KMS-11 (cell line): ENCODE data around the gene PTGDR2.
A peak's percentile ranks its signal among the peaks of the same experiment; 100 is the strongest.

Experiments used
- H2AFZ ChIP-seq: fragments of 200-600 bp; sonication (generic); 2 replicates; pipeline ENCODE4 v1.6.1; 2016; ENCODE audit warnings: antibody characterized with exemption, mixed run types, low read depth
- H3K27ac ChIP-seq: fragments of 200-600 bp; sonication (generic); 2 replicates; pipeline ENCODE4 v1.6.1; 2016; ENCODE audit warnings: mild to moderate bottlenecking, mixed run types
- H3K27me3 ChIP-seq: fragments of 200-600 bp; sonication (generic); 2 replicates; pipeline ENCODE4 v1.6.1; 2017; ENCODE audit warnings: mild to moderate bottlenecking, low read depth, mixed run types, moderate library complexity; ENCODE audit not compliant: insufficient read depth
- H3K36me3 ChIP-seq: fragments of 200-600 bp; sonication (generic); 2 replicates; pipeline ENCODE4 v1.6.1; 2017; ENCODE audit warnings: mild to moderate bottlenecking, mixed run types; ENCODE audit not compliant: insufficient read depth
- H3K4me1 ChIP-seq: fragments of 200-600 bp; sonication (generic); 2 replicates; pipeline ENCODE4 v1.6.1; 2016; ENCODE audit warnings: mild to moderate bottlenecking, low read depth, mixed run types; ENCODE audit not compliant: poor library complexity, severe bottlenecking
- H3K4me2 ChIP-seq: fragments of 200-600 bp; sonication (generic); 2 replicates; pipeline ENCODE4 v1.7.0; 2016; ENCODE audit warnings: mild to moderate bottlenecking, mixed run types
- H3K4me3 ChIP-seq: fragments of 200-600 bp; sonication (generic); IDR thresholded peaks from 2 replicates; pipeline ENCODE4 v1.6.1; 2017; ENCODE audit warnings: low read depth, low read length, mixed read lengths; ENCODE audit not compliant: insufficient read depth
- H3K79me2 ChIP-seq: fragments of 200-600 bp; sonication (generic); 2 replicates; pipeline ENCODE4 v1.6.1; 2016; ENCODE audit warnings: low read depth, mixed run types; ENCODE audit not compliant: insufficient read depth
- H3K9ac ChIP-seq: fragments of 200-600 bp; sonication (generic); 2 replicates; pipeline ENCODE4 v1.6.1; 2016; ENCODE audit warnings: mild to moderate bottlenecking, mixed run types
- H4K20me1 ChIP-seq: fragments of 200-600 bp; sonication (generic); 2 replicates; pipeline ENCODE4 v1.6.1; 2016; ENCODE audit warnings: mild to moderate bottlenecking, mixed run types; ENCODE audit not compliant: insufficient read depth
- TF ChIP-seq, protein P1 (sequence below): fragments of 200-600 bp; sonication (generic); conservative IDR thresholded peaks from 2 replicates; pipeline ENCODE4 v1.6.1; 2017; ENCODE audit warnings: low read depth, mild to moderate bottlenecking, antibody characterized with exemption, low read length, moderate library complexity, mixed read lengths

Gene PTGDR2

DNA sequence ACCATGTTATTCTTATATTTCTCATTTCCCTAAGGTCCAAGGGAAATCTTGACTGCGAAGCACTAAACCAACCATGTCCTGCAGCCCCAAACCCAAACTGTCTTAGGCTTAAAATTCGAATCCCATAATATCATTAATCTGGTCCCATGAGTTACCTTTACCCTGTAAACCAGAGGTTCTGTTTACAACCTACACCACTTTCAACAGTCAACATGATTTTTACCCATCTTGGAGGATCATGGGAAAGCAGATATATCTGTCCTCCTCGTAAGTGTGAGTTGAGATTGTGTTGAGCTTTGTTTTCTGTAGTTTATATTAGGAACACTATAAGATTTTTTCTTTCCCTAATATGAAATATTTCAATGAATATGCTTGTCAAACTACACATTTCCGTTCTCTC lies 44.2 kb upstream of the PTGDR2 start:
- Histone ChIP-seq H3K4me2 (no peak overlapping the region), H3K9ac (no peak overlapping the region), H3K36me3 (peaks cover 14% of the 10 kb centered on the region), H3K79me2 (peaks cover 27% of the 10 kb centered on the region), H3K27me3 (no peaks in the 10 kb centered on the region), H4K20me1 (0 out of 2 replicates have a peak, but pooled peaks cover 6% of the 10 kb centered on the region), H2AFZ (no peak overlapping the region), H3K27ac (no peak overlapping the region; the same call in 1 of the 2 replicates), H3K4me3 (no peak overlapping the region), H3K4me1 (peaks cover 19% of the 10 kb centered on the region)
- TF ChIP-seq, protein P1, sequence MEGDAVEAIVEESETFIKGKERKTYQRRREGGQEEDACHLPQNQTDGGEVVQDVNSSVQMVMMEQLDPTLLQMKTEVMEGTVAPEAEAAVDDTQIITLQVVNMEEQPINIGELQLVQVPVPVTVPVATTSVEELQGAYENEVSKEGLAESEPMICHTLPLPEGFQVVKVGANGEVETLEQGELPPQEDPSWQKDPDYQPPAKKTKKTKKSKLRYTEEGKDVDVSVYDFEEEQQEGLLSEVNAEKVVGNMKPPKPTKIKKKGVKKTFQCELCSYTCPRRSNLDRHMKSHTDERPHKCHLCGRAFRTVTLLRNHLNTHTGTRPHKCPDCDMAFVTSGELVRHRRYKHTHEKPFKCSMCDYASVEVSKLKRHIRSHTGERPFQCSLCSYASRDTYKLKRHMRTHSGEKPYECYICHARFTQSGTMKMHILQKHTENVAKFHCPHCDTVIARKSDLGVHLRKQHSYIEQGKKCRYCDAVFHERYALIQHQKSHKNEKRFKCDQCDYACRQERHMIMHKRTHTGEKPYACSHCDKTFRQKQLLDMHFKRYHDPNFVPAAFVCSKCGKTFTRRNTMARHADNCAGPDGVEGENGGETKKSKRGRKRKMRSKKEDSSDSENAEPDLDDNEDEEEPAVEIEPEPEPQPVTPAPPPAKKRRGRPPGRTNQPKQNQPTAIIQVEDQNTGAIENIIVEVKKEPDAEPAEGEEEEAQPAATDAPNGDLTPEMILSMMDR = no peak

DNA sequence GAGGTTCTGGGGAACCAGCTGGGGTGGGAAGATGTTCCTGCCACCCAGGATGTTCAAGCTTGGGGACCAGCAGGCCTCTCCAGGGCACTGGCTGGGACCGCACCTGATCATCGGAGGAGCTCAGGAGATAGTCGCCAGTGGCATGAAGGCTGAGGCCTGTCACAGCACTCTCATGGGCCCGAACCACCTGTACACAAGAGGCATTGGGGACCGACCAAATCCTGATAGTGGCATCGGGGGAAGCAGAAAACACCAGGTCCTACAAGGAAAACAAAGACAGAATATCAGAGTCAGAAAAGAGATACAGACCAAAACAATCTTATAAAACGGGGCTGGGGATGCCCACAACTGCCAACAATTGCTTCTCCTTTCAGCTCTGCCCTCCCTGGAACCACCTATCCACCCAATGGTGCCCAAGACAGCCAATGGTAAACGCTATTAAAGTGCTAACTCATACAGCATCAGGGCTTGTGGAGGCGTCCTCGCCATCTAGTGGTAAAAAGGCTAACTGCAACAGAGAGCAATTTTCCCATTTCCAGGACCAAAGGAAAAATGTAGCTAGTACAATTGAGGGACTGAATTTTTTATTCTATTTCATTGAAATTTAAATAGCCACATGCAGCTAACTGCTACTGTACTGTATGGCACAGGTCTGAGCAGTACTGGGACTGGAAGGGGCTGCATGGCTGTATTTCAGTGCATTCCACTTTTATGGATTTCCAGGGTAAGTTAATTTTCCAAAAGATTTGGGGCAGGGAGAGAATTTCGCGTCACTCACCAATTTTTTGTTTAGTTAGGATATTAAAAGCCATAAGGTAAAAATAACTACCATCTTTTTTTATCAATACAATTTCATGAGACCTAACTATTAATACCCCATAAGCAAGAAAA lies 43.5 kb upstream of the PTGDR2 start:
- no peak overlapping the region for H3K4me3 ChIP-seq
- H3K79me2 ChIP-seq = peaks cover 21% of the 10 kb centered on the region
- no peak overlapping the region for H3K4me2 ChIP-seq
- H3K36me3 ChIP-seq = peaks cover 14% of the 10 kb centered on the region
- H3K9ac ChIP-seq = no peak overlapping the region
- H2AFZ ChIP-seq = no peak overlapping the region
- H3K4me1 ChIP-seq = peaks cover 13% of the 10 kb centered on the region
- peak overlapping the region; percentile 33; the same call in 1 of the 2 replicates for H3K27ac ChIP-seq
- TF ChIP-seq, protein P1 = peak; percentile 98
- H3K27me3 ChIP-seq = no peaks in the 10 kb centered on the region
- 0 out of 2 replicates have a peak, but pooled peaks cover 5% of the 10 kb centered on the region for H4K20me1 ChIP-seq

DNA sequence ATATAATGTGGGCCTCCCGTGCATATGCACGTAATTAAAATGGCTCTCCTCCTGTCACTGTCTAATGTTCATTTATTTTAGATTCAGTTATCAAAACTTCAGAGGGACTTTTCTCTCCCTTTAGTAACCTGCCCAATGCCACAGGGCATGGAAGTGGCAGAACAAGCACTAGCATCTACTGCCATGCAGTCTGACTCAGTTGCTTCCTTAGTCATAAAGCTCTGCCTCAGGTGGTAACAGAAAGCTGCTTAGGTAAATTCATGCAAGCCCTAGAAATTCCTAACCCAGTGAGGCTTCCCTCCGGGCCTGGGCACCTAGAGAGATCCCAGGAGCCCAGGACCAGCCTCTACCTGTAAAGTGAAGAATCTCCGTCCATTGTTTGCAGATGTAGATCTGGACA lies 41.7 kb upstream of the PTGDR2 start:
- Histone ChIP-seq H3K4me2 (no peak overlapping the region), H2AFZ (no peak overlapping the region), H3K36me3 (peaks cover 14% of the 10 kb centered on the region), H4K20me1 (no peaks in the 10 kb centered on the region), H3K4me3 (no peak overlapping the region), H3K27me3 (no peaks in the 10 kb centered on the region), H3K9ac (no peak overlapping the region), H3K79me2 (peaks cover 6% of the 10 kb centered on the region; the same call in 1 of the 2 replicates), H3K4me1 (peaks cover 8% of the 10 kb centered on the region), H3K27ac (no peak overlapping the region)
- TF ChIP-seq, protein P1 = no peak

DNA sequence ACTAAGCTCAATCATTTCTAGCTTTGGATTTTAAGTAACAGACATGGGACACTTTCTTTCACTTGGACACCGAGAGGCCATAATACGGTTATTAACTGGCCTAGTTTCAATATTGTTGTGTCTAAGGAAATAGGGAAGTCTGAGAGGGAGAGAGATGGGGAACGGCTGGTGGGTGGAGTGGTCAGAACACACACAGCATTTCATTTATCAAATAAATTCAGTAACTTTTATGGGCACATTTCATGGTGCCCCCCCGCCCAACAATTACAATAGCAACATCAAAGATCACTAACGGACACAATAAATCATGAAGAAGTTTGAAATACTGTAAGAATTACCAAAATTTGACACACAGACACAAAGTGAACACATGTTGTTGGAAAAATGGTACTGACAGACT lies 39.9 kb upstream of the PTGDR2 start:
- Histone ChIP-seq H3K79me2 (no peaks in the 10 kb centered on the region), H3K4me1 (peaks cover 8% of the 10 kb centered on the region), H3K36me3 (peaks cover 14% of the 10 kb centered on the region), H3K4me2 (no peak overlapping the region), H3K27ac (no peak overlapping the region), H3K4me3 (no peak overlapping the region), H2AFZ (no peak overlapping the region), H4K20me1 (no peaks in the 10 kb centered on the region), H3K27me3 (no peaks in the 10 kb centered on the region), H3K9ac (no peak overlapping the region)
- TF ChIP-seq, protein P1 = no peak
